Measurements from ENCODE around the gene ITGA3.

Gene ITGA3

GRCh38 chr17:50055426-50056216, at the start of gene ITGA3:
Gene ITGA3 (plus strand): TSS chr17:50056110. CDS start chr17:50056440, 330 bp downstream.
- DNase-seq = peak; percentile 85

- no peak for DNase-seq
Observed at GRCh38 chr17:50009282-50009681, 46.6 kb upstream of the ITGA3 start.

DNA sequence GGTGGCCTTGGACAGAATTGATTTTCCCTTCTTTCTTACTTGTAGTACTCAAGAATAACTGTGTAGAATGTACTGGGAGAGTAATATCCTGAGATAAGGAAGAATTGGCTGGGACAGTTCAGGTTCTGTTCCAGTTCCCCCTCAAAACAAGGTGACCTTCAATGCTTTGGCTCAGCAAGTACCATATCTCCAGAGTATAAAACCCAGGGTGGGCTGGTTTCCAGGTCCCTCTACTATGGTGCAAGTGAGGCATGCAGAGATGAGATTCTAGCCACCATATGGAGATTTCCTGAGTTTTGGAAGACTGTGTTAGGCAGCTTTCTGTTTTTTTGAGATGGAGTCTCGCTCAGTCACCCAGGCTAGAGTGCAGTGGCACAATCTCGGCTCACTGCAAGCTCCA, 42.8 kb upstream of the ITGA3 start:
- DNase-seq = no peak

- DNase-seq = no peak
Observed at GRCh38 chr17:50014471-50015088, 41.3 kb upstream of the ITGA3 start.

- DNase-seq = no peak
Observed at GRCh38 chr17:50015146-50015545, 40.8 kb upstream of the ITGA3 start.

DNA sequence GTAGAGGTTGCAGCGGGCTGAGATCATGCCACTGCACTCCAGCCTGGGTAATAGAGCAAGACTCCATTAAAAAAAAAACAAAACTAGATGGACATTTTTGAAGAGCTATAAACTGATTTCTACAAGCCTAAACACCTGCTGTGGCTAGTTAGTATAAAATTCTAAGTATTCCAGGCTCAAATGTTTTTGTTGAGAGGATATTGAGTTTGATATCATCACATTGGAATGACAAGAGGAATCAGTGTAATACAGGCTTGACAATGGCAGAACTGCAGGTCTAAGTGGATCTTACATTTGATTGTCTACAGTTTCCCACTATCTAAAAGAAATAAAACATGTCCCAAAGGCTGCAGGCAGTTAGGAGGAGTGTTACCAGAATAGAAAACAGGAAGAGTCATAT, 37.0 kb upstream of the ITGA3 start:
- no peak for DNase-seq

GRCh38 chr17:50020841-50021599, 34.9 kb upstream of the ITGA3 start:
- no peak for DNase-seq

GRCh38 chr17:50021681-50022370, 34.1 kb upstream of the ITGA3 start:
- DNase-seq = no peak

DNA sequence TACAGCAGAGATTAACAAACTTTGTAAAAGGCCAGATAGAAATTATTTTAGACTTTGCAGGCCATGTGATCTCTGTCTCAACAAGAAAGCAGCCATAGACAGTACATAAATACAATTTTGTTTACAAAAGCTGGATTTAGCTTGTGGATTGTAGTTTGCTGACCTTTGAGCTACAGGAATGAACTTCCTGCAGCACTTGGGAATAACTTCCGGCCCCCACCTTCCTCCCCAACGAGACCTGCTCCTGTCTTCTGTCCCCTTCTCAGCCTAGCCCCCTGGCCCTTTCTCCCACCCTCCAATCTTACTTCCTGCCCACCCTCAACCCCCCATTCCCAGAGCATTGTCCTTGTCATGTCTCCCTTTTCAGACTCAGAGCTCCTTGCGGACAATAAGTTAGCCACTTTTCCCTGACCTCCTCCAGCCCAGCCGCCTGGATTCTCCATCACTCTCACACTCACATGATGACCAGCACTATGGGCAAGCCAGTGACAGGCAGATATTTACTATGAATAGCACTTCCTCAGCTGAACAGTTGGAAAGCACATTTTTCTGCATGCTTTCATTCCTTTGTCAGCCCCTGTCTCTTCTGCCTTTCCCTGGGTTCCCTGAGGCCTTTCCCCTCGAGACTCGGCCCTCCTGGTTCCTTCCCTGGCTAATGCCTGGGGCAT, 33.3 kb upstream of the ITGA3 start:
- DNase-seq = no peak

DNA sequence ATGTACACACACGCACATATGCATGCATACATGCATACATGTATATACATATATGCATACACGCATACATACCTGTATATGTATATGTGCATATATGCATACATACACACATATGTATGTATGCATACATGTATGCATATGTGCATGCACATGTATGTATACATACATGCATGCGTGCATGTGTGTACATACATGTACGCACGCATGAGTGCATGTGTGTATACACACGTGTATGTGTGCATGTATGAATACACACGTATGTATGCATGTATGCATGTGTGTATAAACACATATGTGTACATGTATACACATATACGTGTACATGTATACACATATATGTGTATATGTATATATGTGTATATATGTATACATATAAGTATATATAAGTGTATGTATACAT, 32.4 kb upstream of the ITGA3 start:
- DNase-seq = no peak

DNA sequence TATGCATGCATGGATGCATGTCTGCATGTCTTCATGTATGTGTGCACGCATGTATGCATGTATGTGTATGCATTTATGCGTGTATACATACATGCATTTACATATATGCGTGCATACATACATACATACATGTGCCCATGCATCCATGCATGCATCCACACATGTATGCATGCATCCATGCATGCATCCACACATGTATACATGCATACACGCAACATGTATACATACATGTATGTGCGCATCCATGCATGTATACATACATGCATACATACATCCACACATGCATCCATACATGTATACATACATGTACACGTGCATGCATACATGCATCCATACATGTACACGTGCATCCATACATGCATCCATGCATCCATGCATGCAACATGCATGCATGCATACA, 31.1 kb upstream of the ITGA3 start:
- no peak for DNase-seq

DNA sequence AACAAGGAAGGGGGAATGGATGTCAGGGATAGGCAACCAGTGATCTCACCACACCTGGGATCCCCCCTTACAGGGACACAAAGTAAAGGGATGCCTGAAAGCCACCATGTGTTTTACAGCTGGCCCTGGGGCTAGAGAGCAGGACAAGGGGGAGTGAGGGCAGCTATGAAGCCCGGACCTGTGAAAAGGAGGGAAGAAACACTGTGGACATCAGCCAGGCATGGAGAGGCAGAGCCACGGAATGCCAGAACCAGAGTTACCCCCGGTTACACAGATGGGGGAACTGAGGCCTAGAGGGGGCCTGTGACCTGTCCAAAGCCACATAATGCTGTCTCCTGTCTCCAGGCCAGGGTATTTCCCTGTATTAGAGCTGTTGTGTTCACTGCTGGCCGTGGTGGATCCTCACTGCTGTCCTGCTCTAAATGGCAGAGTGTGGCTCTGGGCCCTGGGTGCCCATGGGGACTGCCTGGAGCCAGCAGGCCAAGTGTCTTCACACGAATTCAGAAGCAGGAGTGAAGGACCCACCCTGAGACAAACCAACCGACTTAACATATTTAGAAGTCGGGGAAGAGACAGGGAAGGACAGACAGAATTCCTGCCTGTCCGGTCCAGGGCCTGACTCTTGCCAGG, 29.7 kb upstream of the ITGA3 start:
- DNase-seq = no peak

DNA sequence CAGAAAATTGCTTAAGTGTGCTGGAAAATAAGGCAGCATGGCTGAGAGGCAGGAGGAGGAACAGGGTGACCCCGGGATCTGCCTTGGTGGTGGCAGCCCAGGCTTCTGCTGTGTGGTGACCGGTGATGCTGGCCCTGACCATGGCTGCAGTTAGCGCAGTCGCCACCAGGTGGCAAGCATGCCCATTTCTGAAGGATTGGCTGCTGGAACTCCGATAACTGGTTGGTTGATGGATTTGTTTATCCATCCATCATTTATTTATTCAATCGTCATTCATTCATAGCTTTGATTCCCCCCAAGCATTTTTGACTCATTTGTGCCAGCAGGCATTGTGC, 29.1 kb upstream of the ITGA3 start:
- peak; percentile 94 for DNase-seq

DNA sequence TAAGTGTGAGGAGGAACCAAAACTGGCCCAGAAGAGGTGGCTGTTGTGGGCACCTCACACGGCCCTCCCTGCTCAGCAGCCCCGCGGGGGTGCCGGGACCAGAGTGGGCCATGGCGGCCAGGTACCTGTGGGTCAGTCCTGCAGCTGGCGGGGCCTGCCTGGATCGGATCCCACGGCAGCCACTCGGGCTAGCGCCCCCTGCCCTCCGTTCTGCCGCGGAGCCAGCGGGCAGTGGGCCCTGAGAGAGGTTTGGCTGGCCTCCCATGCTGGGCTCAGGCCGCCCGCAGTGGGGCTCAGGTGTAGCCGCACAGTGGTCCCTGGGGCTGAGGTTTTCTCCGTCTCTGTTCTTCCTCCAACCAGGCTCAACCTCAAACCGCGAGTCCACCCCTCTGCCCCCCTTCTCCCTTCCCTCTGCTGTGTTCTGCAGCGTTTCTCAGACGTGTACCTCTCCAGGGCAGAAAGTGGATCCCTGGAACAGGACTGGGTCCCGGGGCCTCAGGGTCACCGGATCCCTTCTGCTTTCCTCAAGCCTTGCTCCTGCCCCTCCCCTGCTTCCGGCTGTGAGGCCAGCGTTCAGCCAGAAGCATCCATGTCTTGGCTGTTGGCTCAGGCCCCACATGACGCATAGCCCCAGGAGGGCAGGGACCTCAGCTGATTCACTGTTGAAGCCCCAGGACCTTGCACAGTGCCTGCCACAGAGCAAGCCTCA, 28.6 kb upstream of the ITGA3 start:
- DNase-seq = peak; percentile 57

- peak; percentile 56 for DNase-seq
Observed at GRCh38 chr17:50027881-50028735, 27.8 kb upstream of the ITGA3 start.

- DNase-seq = no peak
Observed at GRCh38 chr17:50028736-50029120, 27.2 kb upstream of the ITGA3 start.

GRCh38 chr17:50029185-50029584, 26.7 kb upstream of the ITGA3 start:
- no peak for DNase-seq

DNA sequence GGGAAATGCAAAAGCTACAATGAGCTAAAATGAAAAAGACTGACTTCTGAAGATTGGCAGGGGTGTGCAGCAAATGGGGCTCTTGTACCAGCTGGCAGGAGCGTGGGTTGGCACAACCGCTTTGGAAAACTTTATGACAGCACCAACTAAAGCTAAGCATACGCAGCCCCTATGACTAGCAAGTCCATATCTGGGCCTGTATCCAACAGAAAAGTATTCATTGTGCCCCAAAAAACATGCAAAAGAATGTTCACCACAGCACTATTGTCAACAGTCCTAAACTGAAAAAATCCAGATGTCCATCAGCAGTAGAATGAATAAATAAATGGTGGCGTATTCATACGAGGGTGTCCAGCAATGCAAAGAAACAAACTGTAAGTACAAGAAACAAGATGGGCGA, 22.6 kb upstream of the ITGA3 start:
- DNase-seq = no peak

- DNase-seq = no peak
Observed at GRCh38 chr17:50034498-50035364, 21.2 kb upstream of the ITGA3 start.

DNA sequence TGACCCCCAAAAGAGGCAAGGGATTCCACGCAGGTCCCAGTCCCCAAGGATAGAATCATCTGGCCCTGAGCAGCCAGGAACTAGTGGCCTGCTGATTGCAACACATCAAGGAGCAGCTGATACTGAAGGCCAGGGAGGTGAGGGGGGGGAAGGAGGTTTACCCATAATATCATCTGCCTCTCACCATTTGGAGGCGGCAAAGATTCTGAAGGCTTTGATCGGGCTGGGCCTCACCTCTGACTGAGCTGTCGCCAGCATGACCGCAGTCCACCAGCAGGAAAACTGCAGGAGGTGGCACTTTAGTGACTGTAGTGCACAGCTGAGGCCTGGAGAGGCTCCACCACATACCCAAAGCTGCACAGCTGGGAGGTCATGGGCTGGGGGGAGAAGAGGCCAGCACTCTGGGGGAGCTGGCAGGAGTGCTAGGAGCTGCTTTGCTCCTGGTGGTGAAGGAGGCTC, 20.5 kb upstream of the ITGA3 start:
- no peak for DNase-seq
